Cerebellar nuclear complex (tissue), 1 donor: ENCODE measurements around the gene VWA7.

Experiments used
- DNase-seq, 2 experiments: peaks; one replicate each; lab custom pipeline; 2025; lab: John Stamatoyannopoulos, UW

VWA7 gene

DNA sequence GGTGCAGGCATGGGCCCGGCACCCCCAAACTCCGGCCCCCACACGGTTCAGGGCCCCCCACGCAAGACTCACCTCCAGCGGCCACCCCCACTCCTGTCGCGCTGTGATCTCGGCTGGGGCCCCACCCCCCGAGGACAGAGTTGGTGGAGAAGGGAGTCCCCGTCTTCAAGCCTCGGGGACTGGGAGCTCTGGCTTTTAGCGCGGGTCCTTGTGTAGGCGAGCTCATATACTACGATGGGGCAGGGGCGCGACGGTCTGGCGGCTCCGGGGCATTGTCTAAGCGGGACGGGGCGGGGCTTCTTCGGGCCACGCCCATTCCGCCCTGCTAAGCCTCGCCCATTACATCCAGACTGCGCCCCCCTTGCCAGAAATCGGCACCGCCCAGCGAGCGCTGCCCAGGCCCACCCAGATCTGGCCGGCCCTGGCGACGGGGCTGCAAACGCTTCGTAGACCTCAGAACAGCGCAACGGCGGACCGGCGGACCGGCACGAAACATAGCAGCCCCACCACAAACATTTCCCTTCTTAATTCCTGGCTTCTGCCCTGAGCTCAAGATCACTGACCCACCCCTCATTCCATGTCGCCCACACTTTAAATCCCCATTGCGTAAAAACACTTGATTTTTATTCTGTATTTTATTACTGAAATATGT lies 47.0 kb downstream of the VWA7 start:
- no peak for DNase-seq

DNA sequence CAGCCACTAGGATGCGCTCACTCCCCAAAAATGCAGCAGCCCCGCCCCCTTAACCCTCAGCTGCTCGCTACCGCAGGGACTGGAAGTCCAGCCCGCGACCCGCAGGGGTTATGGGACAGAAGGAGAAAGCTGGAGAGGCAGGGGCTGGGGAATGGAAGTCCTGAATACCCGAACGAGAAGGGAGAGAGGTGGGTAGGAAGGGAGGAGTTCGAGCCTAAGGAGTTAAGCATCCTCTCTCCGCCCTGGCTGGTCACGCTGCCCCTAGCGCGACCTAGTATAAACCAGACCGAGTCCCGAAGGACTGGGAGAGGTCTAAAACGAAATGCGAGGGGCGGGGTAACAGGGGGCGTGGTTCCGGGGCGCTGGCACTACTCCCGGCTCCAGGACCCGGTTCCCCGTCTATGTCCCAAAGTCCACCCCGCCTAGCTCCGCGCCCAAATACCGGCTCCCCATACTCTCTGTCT lies 47.6 kb downstream of the VWA7 start:
- no peak for DNase-seq

DNA sequence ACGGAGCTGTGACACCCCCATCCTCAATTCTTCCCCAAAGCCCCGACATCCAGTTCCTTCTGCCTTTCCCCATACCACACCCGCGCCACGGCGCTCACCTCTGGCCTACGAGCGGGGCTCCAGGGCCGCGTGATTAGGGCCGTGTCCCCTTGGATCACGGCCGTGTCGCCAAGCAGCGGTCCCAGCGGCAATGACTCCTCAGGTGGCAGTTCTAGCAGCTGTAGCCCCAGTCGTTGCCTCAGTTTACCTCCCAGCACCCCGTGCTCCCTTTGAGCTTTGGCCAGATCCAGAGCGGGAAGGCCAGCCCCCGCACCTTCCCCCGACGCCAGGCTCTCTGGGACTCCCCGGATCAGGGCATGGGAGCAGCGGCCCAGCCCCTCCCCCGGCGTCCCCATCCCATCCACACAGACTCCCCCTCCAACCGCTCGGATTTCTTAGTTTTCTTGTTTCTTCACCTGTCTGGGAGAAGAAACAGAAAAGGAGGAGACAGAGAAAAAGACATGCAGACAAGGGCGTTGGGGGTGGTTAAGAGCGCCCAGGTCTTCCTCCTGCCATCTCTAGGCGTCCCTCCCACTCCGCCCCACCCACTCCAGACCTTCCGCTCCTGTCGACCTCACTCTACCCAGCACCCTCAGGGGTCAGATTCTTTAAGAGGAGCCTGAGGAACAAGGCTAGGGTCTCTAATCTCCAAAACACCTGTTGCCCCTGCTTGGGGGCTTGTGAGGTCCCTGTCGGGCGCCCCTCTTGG lies 48.2 kb downstream of the VWA7 start, which contains the start of gene DDAH2:
TSS of gene DDAH2 (minus strand) at position 533 of the 748 bp plus-strand sequence. CDS start at position 395, 138 bp downstream.
- DNase-seq, result no peak

DNA sequence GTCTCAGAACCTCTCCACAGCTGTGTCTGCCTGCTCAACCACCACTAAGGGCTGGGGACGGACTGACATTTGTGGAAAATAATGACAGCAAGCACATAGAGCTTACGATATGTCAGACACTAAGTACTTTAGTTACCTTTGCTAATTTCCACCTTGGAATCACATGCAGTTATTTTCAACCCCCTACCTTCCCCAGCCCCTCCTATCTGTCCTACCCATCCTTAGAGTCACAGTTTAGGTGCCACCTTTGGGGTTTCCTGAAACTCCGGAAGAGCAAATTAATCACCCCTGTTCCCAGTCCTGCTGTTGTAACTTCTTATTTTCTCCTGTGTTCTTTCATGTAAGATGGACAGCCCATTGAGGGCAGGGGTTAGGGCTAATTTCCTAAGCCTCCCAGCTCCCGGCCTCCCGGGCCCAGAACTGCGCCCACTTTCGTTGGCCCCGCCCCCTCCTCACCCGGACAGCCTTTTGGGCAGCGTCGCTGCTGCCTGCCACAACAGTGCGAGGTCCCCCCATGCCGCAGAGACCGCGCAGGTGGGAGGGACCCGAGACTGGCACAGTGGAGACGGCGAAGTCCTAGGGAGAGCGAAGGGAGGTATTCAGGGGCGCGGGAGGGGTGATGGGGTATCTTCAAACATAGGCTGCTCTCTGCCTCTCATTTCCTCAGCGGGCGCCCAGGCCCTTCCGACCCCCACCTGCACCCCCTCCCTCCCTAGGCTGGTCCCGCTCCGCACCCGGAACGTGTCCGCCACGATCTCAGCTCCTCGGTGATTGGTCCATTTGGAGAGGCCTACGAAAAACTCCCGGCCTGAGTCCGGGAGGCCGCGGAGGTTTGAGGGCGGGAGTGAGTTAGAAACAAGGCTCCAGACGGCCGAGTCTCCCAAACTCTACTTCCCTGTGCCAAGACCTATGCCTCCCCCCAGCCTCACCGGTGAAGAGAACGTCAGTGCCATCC lies 49.1 kb downstream of the VWA7 start:
- DNase-seq, result no peak

GRCh38 chr6:31727034-31727716 lies 50.0 kb downstream of the VWA7 start:
- DNase-seq, result no peak

DNA sequence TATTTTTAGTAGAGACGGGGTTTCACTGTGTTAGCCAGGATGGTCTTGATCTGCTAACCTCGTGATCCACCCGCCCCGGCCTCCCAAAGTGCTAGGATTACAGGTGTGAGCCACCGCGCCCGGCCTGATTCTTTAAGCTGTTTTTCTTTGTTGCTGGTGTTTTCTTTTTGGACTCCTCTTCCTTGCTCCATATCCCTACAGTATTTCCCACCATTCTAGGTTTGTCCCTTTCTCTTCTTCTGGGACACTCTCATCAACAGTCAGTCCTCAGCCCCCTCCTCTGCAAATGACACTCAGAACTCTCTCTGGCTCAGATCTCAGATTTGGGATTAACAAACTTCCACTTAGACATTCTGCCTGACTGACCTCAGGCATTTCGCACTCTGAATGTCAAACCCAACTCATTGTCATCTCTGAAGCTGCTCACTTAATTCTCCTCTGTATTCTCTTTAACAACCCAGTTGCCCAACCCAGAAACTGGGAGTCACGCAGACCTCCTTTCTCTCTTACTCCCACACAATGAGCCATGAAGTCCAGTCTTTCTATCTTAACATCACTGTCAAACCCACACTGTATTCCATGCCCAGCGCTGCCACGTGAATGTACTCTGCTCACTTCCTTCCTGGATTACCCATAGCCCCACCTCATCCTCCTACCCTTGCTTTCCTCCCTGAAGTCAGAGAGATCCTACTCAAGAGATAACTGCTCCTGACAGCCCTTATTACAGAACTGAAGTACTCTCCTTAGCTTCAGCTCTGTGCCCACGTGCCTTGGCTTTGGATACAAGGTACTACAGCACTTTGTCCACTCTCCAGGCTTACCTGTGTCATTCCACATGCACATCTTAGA lies 51.4 kb downstream of the VWA7 start:
- DNase-seq, result no peak

- DNase-seq, result no peak
These were observed 53.0 kb downstream of the VWA7 start for GRCh38 chr6:31723980-31724691.

GRCh38 chr6:31723245-31723979 lies 53.7 kb downstream of the VWA7 start, which contains the start of gene MPIG6B:
Gene MPIG6B, plus strand, starts transcription at chr6:31723373. Its CDS starts 11 bp downstream, at chr6:31723384.
- no peak for DNase-seq

DNA sequence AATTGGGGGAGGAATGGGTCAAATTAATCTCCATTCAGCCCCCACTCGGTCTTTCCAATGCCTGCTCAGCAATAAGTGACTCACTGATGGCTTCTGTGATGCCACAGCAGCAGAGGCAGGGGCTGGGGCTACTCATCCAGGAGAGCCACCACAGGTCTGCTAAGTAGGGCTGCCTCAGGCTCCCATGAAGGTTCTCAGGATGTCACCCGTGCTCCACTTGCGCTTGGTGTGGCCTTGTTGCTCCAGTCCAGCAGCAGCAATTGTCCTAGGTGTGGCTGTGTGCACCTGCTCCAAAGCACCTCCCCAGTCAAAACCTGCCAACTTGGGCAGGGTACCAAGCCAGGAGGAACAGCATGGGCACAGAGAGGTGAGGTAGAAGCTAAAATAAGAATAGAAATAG lies 55.0 kb downstream of the VWA7 start:
- no peak for DNase-seq

- DNase-seq, result no peak
These were observed 55.6 kb downstream of the VWA7 start, which contains the start of gene LY6G6C for GRCh38 chr6:31721351-31722020. Gene LY6G6C, minus strand, starts transcription at chr6:31721746. Its CDS starts 67 bp downstream, at chr6:31721679.

- no peak for DNase-seq
These were observed 56.8 kb downstream of the VWA7 start for GRCh38 chr6:31720196-31720770.

DNA sequence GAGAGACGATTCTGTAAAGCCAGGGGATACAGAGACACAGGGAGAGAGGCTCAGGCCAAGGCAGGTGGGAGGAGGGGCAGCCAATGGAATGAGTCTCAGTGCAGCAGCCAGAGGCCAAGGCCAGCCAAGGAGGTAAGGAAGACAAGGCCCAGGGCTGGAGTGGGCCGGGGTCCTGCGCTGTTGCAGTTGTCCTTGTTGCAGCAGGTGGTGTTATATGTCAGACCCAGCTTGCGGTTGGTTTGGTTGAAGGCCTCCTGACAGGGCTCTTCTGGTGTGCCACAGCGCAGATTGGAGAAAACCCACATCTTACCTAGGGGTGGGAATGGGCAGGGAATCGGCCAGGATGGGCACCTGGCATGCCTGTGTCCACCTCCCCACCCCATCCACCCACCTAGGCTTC lies 58.1 kb downstream of the VWA7 start:
- DNase-seq, result no peak

- DNase-seq, result no peak
These were observed 58.9 kb downstream of the VWA7 start for GRCh38 chr6:31718265-31718664.

- DNase-seq, result no peak
These were observed 59.5 kb downstream of the VWA7 start for GRCh38 chr6:31717499-31718222.
